GM19324 (cell line): ENCODE measurements around the gene AP3S2.
"Not testable (repeated sequence)": the region's sequence is repeated elsewhere in the genome, so short reads cannot be mapped to it uniquely, and the experiment has no call there.

Source experiments
- ATAC-seq: cut with Tn5 transposase; IDR thresholded peaks from one replicate; pipeline ENCODE4 v1.9.1; 2021; ENCODE audit warnings: mild to moderate bottlenecking, moderate library complexity; ENCODE audit not compliant: unreplicated experiment, low FRiP score

The AP3S2 gene

GRCh38 chr15:89836267-89837133 lies 57.3 kb downstream of the AP3S2 start:
- no peak for ATAC-seq

- ATAC-seq = no peak
Observed at GRCh38 chr15:89835176-89835564, 58.6 kb downstream of the AP3S2 start.

DNA sequence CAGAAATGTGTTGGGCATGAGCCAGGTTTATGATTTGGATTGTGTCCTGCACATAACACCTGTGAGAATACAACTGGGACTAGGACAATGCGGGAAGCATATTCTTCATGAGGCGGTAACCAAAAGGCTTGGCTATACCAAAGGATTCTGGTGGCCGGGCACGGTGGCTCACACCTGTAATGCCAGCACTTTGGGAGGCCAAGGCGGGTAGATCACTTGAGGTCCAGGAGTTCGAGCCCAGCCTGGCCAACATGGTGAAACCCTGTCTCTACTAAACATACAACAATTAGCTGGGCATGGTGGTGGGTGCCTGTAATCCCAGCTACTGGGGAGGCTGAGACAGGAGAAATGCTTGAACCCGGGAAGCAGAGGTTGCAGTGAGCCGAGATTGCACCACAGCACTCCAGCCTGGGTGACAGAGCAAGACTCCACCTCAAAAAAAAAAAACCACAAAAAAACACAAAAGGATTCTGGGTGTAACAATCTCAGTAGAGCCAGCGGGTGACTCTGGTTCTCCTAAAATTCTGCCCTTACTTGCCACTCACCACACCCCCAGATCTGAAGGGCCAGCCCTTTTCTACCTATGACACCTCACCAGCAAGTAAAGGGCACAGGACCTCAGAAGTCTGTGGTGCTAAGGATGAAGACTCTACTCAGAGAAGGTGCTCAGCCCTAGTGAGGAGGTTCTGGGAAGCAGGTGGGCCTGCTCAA lies 59.2 kb downstream of the AP3S2 start:
- not testable (repeated sequence) for ATAC-seq

GRCh38 chr15:89833966-89834365 lies 59.8 kb downstream of the AP3S2 start:
- ATAC-seq = no peak

GRCh38 chr15:89830639-89831038 lies 63.2 kb downstream of the AP3S2 start:
- ATAC-seq = no peak

- no peak for ATAC-seq
Observed at GRCh38 chr15:89829616-89830440, 64.0 kb downstream of the AP3S2 start.

DNA sequence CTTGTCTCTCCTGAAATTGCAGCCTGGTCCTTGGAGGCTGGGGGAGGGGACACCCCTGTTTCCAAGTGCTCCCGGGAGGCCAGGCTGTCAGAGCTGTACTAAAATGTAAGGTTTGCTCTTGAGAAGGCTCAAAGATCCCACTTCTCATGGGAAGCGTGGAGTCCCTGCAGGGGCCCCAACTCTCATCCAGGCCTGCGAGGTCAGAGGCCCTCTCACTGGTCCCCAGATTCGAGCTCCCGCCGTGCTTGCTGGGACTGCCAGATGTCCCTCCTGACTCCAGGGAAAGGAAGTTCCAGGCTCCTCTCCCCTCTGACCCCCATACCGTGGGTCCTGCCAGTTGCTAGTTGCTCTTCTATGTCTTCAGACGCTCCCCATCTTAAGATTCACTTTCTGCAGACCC lies 64.6 kb downstream of the AP3S2 start:
- ATAC-seq = no peak

GRCh38 chr15:89828281-89829145 lies 65.3 kb downstream of the AP3S2 start:
- no peak for ATAC-seq

DNA sequence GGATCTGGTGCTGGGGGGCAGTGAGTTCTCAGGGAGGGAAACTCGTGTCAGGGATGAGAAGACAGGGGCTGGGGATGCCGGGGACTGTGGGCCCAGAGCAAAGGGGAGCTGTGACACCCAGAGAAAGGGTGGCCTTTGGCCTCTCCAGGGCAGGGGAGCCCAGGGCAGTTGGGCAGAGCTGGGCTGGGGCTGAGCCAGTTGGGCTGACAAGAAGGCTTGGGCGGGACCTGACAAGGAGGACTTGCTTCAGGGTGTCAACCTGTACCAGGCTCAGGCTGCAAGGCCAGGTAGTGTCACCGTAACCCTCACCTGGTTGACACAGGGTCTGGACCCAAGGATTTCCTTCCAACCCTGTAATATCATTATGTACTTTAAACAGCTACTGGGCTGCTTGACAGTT lies 66.0 kb downstream of the AP3S2 start:
- ATAC-seq = no peak

DNA sequence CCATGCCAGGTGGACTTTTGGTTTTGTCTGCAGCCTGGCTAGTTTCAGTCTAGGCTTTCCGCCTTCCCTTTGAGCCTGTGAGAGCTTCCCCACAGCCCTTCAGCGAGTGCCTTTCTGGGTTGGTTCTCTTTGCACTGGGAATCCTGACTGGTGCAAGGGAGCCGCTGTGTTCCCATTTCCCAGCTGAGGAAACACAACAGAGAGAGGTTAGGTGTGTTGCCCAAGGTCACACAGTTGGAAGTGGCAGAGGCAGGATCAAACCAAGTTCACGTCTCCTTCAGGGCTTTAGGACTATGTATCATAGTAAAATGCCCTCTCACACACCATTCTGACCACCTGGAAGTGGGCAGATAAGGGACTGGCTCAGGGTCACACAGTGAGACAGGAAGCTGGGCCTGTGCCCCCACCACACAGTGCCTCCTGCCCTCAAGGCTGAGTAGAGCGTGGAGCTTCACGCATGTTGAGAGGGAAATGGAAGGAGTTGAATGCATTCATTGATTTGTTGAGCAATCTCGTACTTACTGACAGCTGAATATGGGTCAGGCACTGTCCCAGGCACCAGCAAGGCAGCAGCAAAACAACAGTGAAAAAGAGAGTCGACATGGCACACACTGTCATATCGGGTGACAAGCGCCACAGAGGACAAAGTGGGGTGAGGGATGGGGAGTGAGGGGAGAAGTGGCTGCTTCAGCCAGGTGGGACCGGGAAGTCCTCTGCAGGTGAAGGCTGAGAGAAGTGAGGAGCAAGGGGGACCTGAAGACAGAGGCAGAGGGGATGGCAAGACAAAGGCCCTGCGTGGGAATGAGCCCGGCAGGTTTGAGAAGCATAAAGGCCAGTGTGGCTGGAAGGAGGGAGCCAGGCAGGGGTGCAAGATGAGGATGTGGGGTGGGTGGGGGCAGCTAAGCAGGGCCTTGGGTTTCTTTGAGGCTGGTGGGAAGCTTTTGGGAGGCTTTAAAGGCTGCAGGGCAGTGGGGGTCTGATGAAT lies 66.8 kb downstream of the AP3S2 start:
- ATAC-seq = no peak

GRCh38 chr15:89825271-89825940 lies 68.4 kb downstream of the AP3S2 start:
- no peak for ATAC-seq

DNA sequence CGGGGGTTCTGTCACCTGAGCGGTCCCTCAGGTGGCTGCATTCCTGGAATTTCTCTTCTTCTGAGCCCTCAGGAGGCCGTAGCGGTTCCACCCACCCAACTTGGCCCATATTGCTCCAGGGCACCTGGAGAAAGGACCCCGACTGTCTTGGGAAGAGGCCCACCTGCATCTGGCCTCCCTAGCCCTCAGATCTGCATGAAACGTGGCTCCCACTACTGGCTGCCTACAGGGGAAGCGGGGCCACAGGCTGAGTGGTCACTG lies 69.3 kb downstream of the AP3S2 start:
- ATAC-seq = no peak

DNA sequence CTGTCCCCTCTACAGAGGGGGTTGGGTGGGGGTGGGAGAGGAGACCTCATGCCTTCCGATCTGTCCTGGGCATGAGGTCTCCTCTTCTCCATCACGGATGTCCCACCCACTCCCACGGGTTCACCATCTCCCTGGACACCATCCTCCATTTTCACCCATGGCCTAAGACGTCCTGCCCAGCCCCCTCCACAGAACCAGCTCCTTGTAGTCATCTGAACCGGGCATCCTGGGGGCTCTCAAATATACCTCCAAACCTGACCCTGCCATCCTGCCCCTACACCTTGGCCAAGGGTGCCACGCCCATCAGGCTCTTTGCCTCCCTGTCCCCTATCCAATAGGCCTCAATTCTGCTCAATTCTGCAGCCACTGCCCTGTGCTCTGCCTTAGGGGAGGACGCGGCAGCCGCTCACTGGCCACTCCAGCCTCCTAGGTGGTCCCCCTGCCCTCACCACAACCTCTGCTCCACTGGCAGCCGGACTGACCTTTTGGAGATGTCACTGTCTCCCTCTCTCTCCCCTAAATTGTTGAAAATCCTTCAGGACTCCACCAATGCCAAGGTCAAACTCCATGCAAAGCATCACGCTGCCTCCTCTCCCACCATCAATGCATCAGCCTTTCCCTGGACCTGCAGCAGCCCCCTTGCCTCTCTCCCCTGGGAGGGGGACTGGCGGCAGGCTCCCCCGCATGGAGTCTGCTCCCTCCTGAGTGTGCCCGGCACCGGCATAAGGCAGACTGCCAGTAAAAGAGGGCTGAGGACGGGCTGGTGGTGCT lies 69.8 kb downstream of the AP3S2 start:
- ATAC-seq = no peak

DNA sequence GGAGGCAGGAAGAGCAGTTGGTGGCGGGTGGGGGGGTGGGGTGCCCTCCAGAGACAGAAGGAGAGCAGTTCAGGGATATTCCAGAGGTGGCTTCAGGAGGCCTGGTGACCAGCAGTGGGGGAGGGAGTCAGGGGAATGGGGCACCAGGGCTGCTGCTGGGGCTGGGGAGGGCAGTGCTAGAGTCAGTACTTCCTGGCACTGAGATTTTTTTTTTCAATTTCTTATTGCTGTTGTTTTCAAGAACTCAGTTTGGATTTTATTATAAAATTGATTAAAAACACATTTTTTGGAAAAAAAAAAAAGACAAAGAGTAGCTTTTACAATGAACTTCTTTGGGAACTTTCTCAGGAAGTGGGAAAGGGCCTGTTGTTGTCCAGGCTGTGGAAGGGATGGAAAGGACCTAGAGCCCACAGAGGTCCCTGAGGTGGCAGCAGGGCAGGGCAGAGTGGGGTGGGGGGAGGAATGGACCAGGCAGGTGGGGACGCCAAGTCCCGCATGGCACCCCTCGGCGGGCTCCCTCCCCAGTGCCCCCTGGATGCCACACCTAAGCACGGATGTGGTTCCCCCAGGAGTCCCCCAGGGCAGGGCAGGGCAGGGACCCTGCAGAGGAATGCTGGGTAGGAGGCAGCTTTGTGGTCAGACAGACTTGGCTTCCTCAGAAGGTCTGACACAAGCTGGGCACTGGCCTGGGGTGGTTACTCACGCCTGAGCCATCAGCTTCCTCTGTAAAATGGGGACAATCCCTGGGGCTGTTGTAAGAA lies 70.7 kb downstream of the AP3S2 start:
- ATAC-seq = no peak

GRCh38 chr15:89822611-89822950 lies 71.2 kb downstream of the AP3S2 start:
- ATAC-seq = no peak

GRCh38 chr15:89822026-89822425 lies 71.8 kb downstream of the AP3S2 start:
- ATAC-seq = no peak
